Activated naive CD4-positive, alpha-beta T cell treated with anti-CD3 and anti-CD28 coated beads, Interleukin-2, amount 10 ng/mL, durations not matched to agents 7 days and 5 days (primary cell): ENCODE measurements around the gene PDE3B.
"Not testable (repeated sequence)": the region's sequence is repeated elsewhere in the genome, so short reads cannot be mapped to it uniquely, and the experiment has no call there.

Experiments used
- CTCF ChIA-PET: fragments of 350-600 bp; sonication (Branson Sonifier 250); formaldehyde crosslinking; loops from one replicate; lab custom pipeline; 2021; ENCODE audit warnings: antibody characterized with exemption; lab: Charles Lee
- DNase-seq: peaks from one replicate; pipeline ENCODE4 v3.0.0-alpha.2; 2020
- H3K27ac Mint-ChIP-seq: one replicate; pipeline ENCODE4 v1.8.0; 2021; ENCODE audit warnings: mild to moderate bottlenecking, moderate library complexity, mixed read lengths
- H3K27me3 Mint-ChIP-seq: one replicate; pipeline ENCODE4 v1.8.0; 2021; ENCODE audit warnings: mild to moderate bottlenecking, mixed read lengths
- H3K36me3 Mint-ChIP-seq: one replicate; pipeline ENCODE4 v1.8.0; 2021; ENCODE audit warnings: mixed read lengths
- H3K4me1 Mint-ChIP-seq: one replicate; pipeline ENCODE4 v1.8.0; 2021; ENCODE audit warnings: mixed read lengths
- H3K4me3 Mint-ChIP-seq: one replicate; pipeline ENCODE4 v1.8.0; 2021; ENCODE audit warnings: mild to moderate bottlenecking, moderate library complexity, mixed read lengths
- H3K9me3 Mint-ChIP-seq: one replicate; pipeline ENCODE4 v1.8.0; 2021; ENCODE audit warnings: mixed read lengths

PDE3B gene

DNA sequence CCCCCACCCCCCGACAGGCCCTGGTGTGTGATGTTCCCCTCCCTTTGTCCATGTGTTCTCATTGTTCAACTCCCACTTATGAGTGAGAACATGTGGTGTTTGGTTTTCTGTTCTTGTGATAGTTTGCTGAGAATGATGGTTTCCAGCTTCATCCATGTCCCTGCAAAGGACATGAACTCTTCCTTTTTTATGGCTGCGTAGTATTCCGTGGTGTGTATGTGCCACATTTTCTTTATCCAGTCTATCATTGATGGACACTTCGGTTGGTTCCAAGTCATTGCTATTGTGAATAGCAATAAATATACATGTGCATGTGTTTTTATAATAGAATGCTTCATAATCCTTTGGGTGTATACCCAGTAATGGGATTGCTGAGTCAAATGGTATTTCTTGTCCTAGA is 152.4 kb downstream of the PDE3B start:
- H3K4me3 Mint-ChIP-seq, H3K27ac Mint-ChIP-seq, H3K27me3 Mint-ChIP-seq, CTCF ChIA-PET, DNase-seq: not testable (repeated sequence)
- Mint-ChIP-seq H3K9me3 (peaks cover 15% of the 10 kb centered on the region), H3K36me3 (peaks cover 86% of the 10 kb centered on the region), H3K4me1 (peaks cover 35% of the 10 kb centered on the region)

DNA sequence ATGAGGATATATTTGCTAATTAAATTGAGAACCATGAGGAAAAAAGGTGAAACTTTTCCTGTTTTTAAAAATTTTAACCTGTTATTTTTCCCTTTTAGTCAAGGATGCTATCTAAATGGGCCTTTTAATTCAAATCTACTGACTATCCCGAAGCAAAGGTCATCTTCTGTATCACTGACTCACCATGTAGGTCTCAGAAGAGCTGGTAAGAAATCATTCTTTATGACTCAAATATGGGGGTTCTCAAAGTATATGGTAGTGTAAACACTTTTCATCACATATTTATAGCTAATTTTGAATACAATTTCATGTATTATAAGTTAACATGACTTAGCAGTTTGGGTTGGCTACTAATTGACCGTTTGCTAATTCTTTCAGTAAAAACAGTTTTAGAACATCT is 160.2 kb downstream of the PDE3B start:
- Mint-ChIP-seq H3K27me3 (no peaks in the 10 kb centered on the region), H3K9me3 (peaks cover 9% of the 10 kb centered on the region), H3K36me3 (peaks cover 82% of the 10 kb centered on the region), H3K4me3 (no peak overlapping the region), H3K27ac (no peak overlapping the region), H3K4me1 (peaks cover 8% of the 10 kb centered on the region)
- DNase-seq: no peak
- CTCF ChIA-PET: interaction anchor here (1.0 kb wide), 1 partner anchor 12 kb away, joined by 5 read pairs; no protein-coding TSS in a partner anchor

DNA sequence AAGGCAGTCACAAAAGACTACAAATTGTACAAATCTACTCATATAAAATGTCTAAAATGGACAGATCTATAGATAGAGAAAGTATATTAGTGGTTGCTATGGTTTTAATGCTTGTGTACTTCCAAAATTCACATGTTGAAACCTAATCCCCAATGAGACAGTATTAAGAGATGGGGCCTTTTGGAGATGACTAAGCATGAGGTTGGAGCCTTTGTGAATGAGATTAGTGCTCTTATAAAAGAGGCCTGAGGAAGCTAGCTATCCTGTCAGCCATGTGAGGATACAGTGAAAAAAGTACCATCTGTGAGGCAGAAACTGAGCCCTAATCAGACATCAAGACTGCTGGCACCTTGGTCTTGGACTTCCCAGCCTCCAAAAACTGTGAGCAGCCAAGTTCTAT is 165.9 kb downstream of the PDE3B start:
- H3K9me3 Mint-ChIP-seq: peaks cover 16% of the 10 kb centered on the region
- H3K4me1 Mint-ChIP-seq: peaks cover 3% of the 10 kb centered on the region
- H3K4me3 Mint-ChIP-seq: no peak overlapping the region
- DNase-seq: no peak
- H3K36me3 Mint-ChIP-seq: peaks cover 69% of the 10 kb centered on the region
- H3K27ac Mint-ChIP-seq: no peak overlapping the region
- no peaks in the 10 kb centered on the region for H3K27me3 Mint-ChIP-seq
- CTCF ChIA-PET: no interaction called here

DNA sequence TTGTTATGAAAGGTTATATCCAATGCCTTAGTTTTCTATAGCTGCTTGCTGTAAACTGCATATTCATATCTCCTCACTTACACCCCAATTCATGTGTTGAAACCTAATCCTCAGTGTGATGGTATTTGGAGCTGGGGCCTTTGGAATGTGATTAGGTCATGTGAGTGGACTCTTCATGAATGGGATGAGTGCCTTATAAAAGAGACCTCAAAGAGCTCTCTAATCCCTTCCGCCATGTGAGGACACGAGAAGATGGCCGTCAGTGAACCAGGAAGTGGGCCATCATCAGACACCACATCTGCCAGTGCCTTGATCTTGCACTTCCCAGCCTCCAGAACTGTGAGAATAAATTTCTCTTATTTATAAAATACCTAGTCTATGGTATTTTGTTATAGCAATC is 169.2 kb downstream of the PDE3B start:
- peaks cover 72% of the 10 kb centered on the region for H3K36me3 Mint-ChIP-seq
- H3K27me3 Mint-ChIP-seq: no peaks in the 10 kb centered on the region
- no peak overlapping the region for H3K4me3 Mint-ChIP-seq
- CTCF ChIA-PET: interaction anchor here (0.7 to 0.8 kb wide), 2 partner anchors 20 to 193 kb away, joined by 3 read pairs; no protein-coding TSS in a partner anchor
- H3K4me1 Mint-ChIP-seq: peaks cover 2% of the 10 kb centered on the region
- H3K27ac Mint-ChIP-seq: peak overlapping the region; percentile 26
- peaks cover 7% of the 10 kb centered on the region for H3K9me3 Mint-ChIP-seq
- no peak for DNase-seq

DNA sequence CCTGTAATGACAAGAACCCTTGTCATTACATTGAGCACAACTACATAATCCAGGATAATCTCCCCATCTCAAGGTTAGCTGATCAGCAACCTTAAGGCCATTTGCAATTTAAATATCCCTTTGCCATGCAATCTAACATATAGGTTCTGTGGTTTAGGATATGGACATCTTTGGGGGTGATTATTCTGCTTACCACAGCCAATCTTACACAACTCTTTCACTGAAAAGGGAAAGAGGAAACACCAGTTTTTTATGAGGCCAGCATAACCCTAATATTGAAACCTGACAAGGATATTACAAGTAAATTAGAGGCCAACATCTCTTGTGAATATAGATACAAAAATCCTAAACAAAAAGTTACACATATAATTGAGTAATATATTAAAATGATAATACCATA is 169.9 kb downstream of the PDE3B start:
- Mint-ChIP-seq H3K27me3 (no peaks in the 10 kb centered on the region), H3K36me3 (peaks cover 70% of the 10 kb centered on the region), H3K4me3 (no peak overlapping the region), H3K27ac (no peak overlapping the region), H3K4me1 (peaks cover 2% of the 10 kb centered on the region), H3K9me3 (peaks cover 7% of the 10 kb centered on the region)
- CTCF ChIA-PET: interaction anchor here (0.8 kb wide), 1 partner anchor 193 kb away, joined by 3 read pairs; no protein-coding TSS in a partner anchor
- no peak for DNase-seq

DNA sequence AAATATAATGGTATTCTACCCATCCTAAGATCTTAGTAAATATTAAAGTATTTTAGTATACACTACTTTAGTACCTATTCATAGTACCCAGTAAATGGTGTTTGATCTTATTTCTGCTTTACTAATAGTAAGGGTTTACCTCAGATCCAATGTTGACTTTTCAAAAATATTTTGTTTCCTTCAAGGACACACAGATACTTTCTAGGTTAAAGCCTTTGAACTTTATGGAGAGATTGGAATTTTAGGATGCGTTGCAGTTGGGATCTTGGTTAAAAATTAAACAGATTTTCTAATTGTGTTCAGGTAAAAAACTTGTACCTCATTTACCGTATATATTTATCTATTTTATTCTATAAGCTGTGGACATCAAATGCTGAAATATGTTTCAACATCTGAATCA is 175.2 kb downstream of the PDE3B start:
- Mint-ChIP-seq H3K4me1 (peaks cover 2% of the 10 kb centered on the region), H3K27me3 (no peaks in the 10 kb centered on the region), H3K27ac (no peak overlapping the region), H3K4me3 (no peak overlapping the region), H3K36me3 (peaks cover 77% of the 10 kb centered on the region), H3K9me3 (peaks cover 5% of the 10 kb centered on the region)
- no peak for DNase-seq
- CTCF ChIA-PET: no interaction called here

DNA sequence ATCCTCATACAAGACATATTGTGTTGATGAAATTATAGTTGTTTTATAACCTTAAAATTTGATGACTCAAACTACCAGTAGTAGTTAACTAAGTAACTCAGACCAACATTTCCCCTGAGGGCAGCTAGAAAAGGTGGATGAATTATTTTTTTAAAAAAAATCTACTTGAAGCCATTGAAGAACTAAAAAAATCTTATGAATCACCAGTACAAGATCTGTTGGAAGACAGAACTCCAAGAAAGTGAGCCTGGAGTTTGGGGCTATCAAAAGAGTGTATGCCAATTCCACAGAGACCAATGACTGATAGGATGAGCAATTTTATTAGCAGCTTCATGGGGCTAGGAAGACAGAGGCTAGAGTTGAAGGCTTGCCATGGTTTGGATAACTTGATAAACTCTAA is 176.0 kb downstream of the PDE3B start:
- H3K36me3 Mint-ChIP-seq: peaks cover 83% of the 10 kb centered on the region
- DNase-seq: no peak
- H3K9me3 Mint-ChIP-seq: peaks cover 12% of the 10 kb centered on the region
- peaks cover 2% of the 10 kb centered on the region for H3K4me1 Mint-ChIP-seq
- H3K27ac Mint-ChIP-seq: no peak overlapping the region
- CTCF ChIA-PET: no interaction called here
- no peaks in the 10 kb centered on the region for H3K27me3 Mint-ChIP-seq
- H3K4me3 Mint-ChIP-seq: no peak overlapping the region

DNA sequence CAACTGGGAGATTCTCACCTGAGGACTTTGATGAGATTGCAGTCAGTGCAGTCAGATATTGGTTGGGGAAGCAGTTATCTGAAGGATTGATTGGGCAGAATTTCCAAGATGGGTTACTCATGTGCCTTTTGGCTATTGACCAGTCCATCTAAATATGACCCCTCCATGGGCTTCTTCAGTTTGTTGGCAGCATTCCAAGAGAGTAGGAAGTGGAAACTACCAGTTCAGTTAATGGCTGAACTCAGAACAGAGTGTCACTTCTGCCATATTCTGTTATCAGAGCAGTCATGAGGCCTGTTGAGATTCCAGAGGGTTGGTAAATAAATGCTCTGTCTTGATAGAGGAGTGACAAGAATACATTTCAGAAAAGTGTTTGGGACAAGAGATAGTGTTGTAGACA is 177.4 kb downstream of the PDE3B start:
- DNase-seq: no peak
- H3K36me3 Mint-ChIP-seq: peaks cover 85% of the 10 kb centered on the region
- H3K9me3 Mint-ChIP-seq: peaks cover 26% of the 10 kb centered on the region
- H3K4me3 Mint-ChIP-seq: no peak overlapping the region
- CTCF ChIA-PET: interaction anchor here (0.6 to 1.0 kb wide), 2 partner anchors 9 to 153 kb away, joined by 3 read pairs; no protein-coding TSS in a partner anchor
- H3K27me3 Mint-ChIP-seq: no peaks in the 10 kb centered on the region
- peaks cover 2% of the 10 kb centered on the region for H3K4me1 Mint-ChIP-seq
- no peak overlapping the region for H3K27ac Mint-ChIP-seq

DNA sequence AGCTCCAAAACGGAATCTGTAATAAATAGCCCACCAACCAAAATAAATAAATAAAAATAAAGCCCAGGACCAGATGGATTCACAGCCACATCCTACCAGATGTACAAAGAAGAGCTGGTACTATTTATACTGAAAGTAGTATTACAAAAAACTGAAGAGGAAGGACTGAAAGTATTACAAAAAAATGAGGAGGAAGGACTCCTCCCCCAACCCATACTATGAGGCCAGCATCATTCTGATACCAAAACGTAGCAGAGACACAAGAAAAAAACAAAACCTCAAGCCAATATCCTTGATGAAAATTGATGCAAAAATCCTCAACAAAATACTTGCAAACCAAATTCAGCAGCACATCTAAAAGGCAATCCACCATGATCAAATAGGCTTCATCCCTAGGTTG is 183.0 kb downstream of the PDE3B start:
- CTCF ChIA-PET: no interaction called here

DNA sequence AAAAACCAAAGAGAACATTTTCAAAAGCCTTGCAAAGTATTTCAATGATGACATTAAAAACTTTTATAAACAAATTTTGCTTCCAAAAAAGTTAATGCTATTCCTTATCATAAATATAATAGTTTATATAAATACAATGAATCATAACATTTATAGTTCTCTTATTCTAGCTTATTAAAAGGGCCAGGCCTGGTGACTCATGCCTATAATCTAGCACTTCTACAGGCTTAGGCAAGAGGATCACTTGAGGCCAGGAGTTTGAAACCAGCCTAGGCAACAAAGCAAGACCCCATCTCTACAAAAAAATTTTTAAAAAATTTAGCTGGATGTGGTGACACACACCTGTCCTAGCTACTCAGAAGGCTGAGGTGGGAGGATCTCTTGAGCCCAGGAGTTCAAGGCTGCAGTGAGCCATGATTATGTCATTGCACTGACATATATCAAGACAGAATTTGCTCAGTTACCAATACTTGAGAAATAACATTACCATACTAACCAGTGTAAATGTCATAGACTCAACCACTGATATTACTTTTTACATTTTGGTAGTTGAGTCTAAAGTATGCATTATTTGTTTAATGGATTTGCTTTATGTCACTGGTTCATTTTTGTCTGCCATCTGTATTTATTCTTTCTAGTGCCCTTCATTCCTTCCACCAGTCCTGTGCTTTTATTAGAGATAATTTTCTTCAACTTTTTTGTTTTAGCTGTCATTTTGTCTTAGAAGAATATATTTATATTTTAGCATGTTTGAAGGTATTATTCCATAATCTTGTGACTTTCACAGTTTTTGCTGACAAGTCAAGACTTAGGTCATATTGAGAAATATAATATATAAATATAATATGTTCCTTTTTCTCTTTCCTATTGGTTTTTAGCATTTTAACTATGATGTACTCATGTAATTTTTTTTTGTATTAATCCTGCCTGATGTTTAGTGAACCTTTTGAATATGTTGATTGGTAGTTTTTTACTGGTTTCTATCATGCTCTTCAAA is 192.2 kb downstream of the PDE3B start:
- Mint-ChIP-seq H3K27me3 (no peaks in the 10 kb centered on the region), H3K9me3 (peaks cover 5% of the 10 kb centered on the region), H3K4me3 (no peak overlapping the region), H3K27ac (no peak overlapping the region), H3K4me1 (no peaks in the 10 kb centered on the region), H3K36me3 (peaks cover 67% of the 10 kb centered on the region)
- DNase-seq: no peak
- CTCF ChIA-PET: no interaction called here

More for the DNA sequence above, 183.0 kb downstream of the PDE3B start:
- no peak overlapping the region for H3K4me3 Mint-ChIP-seq
- H3K36me3 Mint-ChIP-seq: peaks cover 83% of the 10 kb centered on the region
- no peaks in the 10 kb centered on the region for H3K27me3 Mint-ChIP-seq
- no peak overlapping the region for H3K27ac Mint-ChIP-seq
- DNase-seq: no peak
- H3K9me3 Mint-ChIP-seq: peaks cover 47% of the 10 kb centered on the region
- H3K4me1 Mint-ChIP-seq: peaks cover 3% of the 10 kb centered on the region

DNA sequence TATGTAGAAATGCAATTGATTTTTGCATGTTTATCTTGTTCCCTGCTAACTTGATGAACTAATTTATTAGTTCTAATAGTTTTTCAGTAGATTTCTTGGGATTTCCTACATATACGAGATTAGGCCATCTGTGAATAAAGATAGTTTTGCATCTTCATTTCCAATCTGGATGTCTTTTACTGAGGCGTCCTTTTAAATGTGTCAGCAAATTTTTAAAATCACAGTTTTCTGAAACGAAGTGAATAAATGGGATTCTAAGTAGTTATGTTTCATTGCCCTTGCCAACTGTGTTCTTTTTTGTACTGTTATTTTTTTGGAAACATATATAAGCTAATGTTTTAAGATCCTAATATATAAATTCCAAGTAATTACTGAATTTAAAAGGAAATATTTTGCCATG is 198.4 kb downstream of the PDE3B start:
- Mint-ChIP-seq H3K9me3 (peaks cover 14% of the 10 kb centered on the region), H3K27me3 (no peaks in the 10 kb centered on the region), H3K27ac (no peak overlapping the region), H3K4me1 (no peaks in the 10 kb centered on the region), H3K4me3 (no peak overlapping the region), H3K36me3 (peaks cover 73% of the 10 kb centered on the region)
- CTCF ChIA-PET: no interaction called here
- DNase-seq: no peak

DNA sequence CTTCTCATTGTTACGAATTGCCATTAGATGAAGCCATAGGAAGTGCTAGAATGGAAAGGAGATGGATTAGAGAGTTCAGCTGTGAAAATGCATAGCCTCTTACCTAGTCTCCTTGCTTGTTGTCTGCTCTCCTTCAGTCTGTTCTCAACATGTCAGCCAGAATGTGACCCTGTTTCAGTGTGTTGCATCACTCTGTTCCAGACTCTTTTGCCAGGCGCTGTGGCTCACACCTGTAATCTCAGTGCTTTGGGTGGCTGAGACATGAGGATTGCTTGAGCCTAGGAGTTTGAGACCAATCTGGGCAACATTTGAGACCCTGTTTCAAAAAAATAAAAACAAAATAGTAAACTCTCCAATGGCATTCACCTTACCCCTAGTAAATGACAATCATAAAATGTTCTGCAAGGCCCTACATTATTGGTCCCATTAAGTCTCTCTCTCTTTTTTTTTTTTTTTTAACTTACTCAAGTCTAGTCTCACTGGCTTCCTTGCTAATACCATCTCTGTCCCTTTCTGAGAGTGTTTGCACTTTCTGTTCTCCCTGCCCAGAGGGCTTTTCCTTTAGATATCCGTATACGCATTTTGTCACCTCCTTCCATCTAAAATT is 209.1 kb downstream of the PDE3B start:
- H3K27ac Mint-ChIP-seq: peak overlapping the region; percentile 55
- peaks cover 77% of the 10 kb centered on the region for H3K36me3 Mint-ChIP-seq
- H3K4me3 Mint-ChIP-seq: no peak overlapping the region
- H3K9me3 Mint-ChIP-seq: peaks cover 17% of the 10 kb centered on the region
- DNase-seq: no peak
- H3K4me1 Mint-ChIP-seq: peaks cover 7% of the 10 kb centered on the region
- CTCF ChIA-PET: no interaction called here
- H3K27me3 Mint-ChIP-seq: no peaks in the 10 kb centered on the region

DNA sequence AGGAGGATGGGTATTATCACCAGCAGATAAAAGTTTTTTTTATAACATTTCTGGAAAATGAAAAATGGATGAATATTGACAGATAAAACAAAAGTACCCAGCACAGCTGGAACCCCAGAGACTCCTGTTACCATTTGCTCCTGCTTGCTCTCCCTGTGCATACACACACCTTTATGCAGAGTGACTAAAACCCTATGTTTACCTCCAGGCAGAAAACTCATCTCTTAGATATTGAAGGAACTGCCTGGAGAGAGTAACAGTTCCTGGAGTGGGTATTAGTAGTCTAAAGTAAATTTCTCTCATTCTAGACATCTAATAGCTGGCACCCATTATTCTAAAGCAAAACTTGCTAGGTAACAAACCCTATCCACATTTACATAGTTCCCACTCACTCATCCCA is 210.5 kb downstream of the PDE3B start:
- peaks cover 17% of the 10 kb centered on the region for H3K9me3 Mint-ChIP-seq
- CTCF ChIA-PET: interaction anchor here (0.7 kb wide), 2 partner anchors 225 to 295 kb away, joined by 3 to 5 read pairs; no protein-coding TSS in a partner anchor
- no peak for DNase-seq
- no peak overlapping the region for H3K27ac Mint-ChIP-seq
- H3K27me3 Mint-ChIP-seq: no peaks in the 10 kb centered on the region
- peaks cover 7% of the 10 kb centered on the region for H3K4me1 Mint-ChIP-seq
- no peak overlapping the region for H3K4me3 Mint-ChIP-seq
- peaks cover 78% of the 10 kb centered on the region for H3K36me3 Mint-ChIP-seq

DNA sequence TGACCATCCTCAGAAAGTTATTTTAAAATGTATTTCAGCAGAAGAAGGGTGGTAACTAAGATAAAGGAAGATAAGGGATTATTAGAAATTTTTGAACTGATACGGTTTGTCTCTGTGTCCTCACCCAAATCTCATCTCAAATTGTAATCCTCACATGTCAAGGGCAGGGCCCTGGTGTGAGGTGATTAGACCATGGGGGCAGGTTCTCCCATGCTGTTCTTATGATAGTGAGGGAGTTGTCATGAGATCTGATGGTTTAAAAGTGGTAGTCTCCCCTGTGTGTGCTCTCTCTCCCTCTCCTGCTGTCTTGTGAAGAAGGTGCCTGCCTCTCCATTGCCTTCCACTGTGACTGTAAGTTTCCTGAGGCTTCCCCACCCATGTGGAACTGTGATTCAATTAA is 212.3 kb downstream of the PDE3B start:
- Mint-ChIP-seq H3K27me3 (no peaks in the 10 kb centered on the region), H3K4me3 (no peak overlapping the region), H3K9me3 (peaks cover 15% of the 10 kb centered on the region), H3K36me3 (peaks cover 78% of the 10 kb centered on the region), H3K27ac (peak overlapping the region; percentile 53), H3K4me1 (peaks cover 5% of the 10 kb centered on the region)
- CTCF ChIA-PET: no interaction called here
- no peak for DNase-seq
